Placental pericyte (primary cell): ENCODE results near the gene LIN7A. TPM values are rescaled to one million over a fixed set of nuclear protein-coding genes. Genes with fewer than 3 reads are reported as not detected.

Experiments used
- small RNA-seq: library from RNA; depleted of rRNA; stranded (forward); fragments of <200 nt; gene quantifications from one replicate; pipeline ENCODE3, GENCODE V24; 2012; ENCODE audit warnings: low replicate concordance
- total RNA-seq: library from RNA; depleted of rRNA; stranded (reverse); fragments of >200 nt; gene quantifications from 2 replicates; pipeline ENCODE4 v1.2.3, GENCODE V29; 2012

LIN7A gene
- total RNA-seq: 0.57 and 5.9 TPM in 2 replicates

GRCh38 chr12:80937391-80938238 is at the start of gene LIN7A:
Gene LIN7A (minus strand): TSS chr12:80937934. CDS start chr12:80937722, 212 bp downstream.

Small RNA genes lying within 50 kb of the gene (small RNA-seq; reads per million reads assigned to genes)
- gene MIR617: not detected
- gene MIR618: not detected

Other genes with a start within 250 kb of the LIN7A start
- not detected in 2 replicates for gene MYF6, start 230.3 kb downstream of the LIN7A start, total RNA-seq
- not detected in 2 replicates for gene MYF5, start 221.0 kb downstream of the LIN7A start, total RNA-seq
- 2.6 and 7.7 TPM in 2 replicates for gene ACSS3, start 140.1 kb upstream of the LIN7A start, total RNA-seq